MCF 10A (cell line): ENCODE data around the gene VCAM1. TPM values are rescaled to one million over a fixed set of nuclear protein-coding genes. Genes with fewer than 3 reads are reported as not detected.

Experiments
- BruUV-seq: library from RNA; stranded (reverse); fragments of 400-500 nt; replicated peaks from 2 replicates; lab custom pipeline; 2021; lab: Mats Ljungman, UMichigan
- CTCF ChIA-PET: fragments of 300-600 bp; sonication (Branson Sonifier 250); formaldehyde crosslinking; extraction: SDS; loops from one replicate; lab custom pipeline; 2021; ENCODE audit warnings: antibody characterized with exemption, inconsistent platforms; lab: Yijun Ruan, JAX
- POLR2A ChIA-PET: fragments of 300-600, 350-650 bp; sonication (Branson Sonifier 250); formaldehyde crosslinking; extraction: SDS; loops from one replicate; lab custom pipeline; 2020; ENCODE audit warnings: antibody characterized with exemption, inconsistent platforms; lab: Yijun Ruan, JAX
- DNase-seq: peaks from one replicate; pipeline ENCODE4 v3.0.0-alpha.2; 2018; ENCODE audit not compliant: unreplicated experiment
- H3K27ac Mint-ChIP-seq: one replicate; pipeline ENCODE4 v1.8.0; 2022; ENCODE audit warnings: mild to moderate bottlenecking, low read depth, mixed read lengths; ENCODE audit not compliant: unreplicated experiment
- H3K27me3 Mint-ChIP-seq: one replicate; pipeline ENCODE4 v1.8.0; 2022; ENCODE audit warnings: mixed read lengths; ENCODE audit not compliant: insufficient read depth, unreplicated experiment
- H3K36me3 Mint-ChIP-seq: one replicate; pipeline ENCODE4 v1.8.0; 2022; ENCODE audit warnings: mild to moderate bottlenecking, moderate library complexity, mixed read lengths; ENCODE audit not compliant: insufficient read depth, unreplicated experiment
- H3K4me1 Mint-ChIP-seq: one replicate; pipeline ENCODE4 v1.8.0; 2022; ENCODE audit warnings: mixed read lengths; ENCODE audit not compliant: insufficient read depth, unreplicated experiment
- H3K4me3 Mint-ChIP-seq: one replicate; pipeline ENCODE4 v1.8.0; 2022; ENCODE audit warnings: mild to moderate bottlenecking, moderate library complexity, mixed read lengths; ENCODE audit not compliant: unreplicated experiment
- H3K9me3 Mint-ChIP-seq: one replicate; pipeline ENCODE4 v1.8.0; 2022; ENCODE audit warnings: mixed read lengths; ENCODE audit not compliant: unreplicated experiment
- intact Hi-C: fragments of 100-400 bp; cut with micrococcal nuclease; formaldehyde crosslinking; loops from 2 replicates; pipeline ENCODE4 v1.14.1; 2022
- total RNA-seq: library from RNA; stranded (reverse); gene quantifications from 2 replicates; pipeline ENCODE4 v1.2.3, GENCODE V29; 2022
- TF ChIP-seq, protein P1 (sequence below): fragments of 200-600 bp; IDR thresholded peaks from one replicate; pipeline ENCODE4 v1.8.0; 2022; ENCODE audit warnings: antibody characterized with exemption, mild to moderate bottlenecking; ENCODE audit not compliant: unreplicated experiment

The VCAM1 gene
- total RNA-seq, 1 experiment from 2014 or later = not detected

GRCh38 chr1:100760511-100760910, 41.0 kb downstream of the VCAM1 start:
- BruUV-seq = no TSS peak
- H3K27me3 Mint-ChIP-seq = peaks cover 11% of the 10 kb centered on the region
- peaks cover 6% of the 10 kb centered on the region for H3K4me1 Mint-ChIP-seq
- no peak overlapping the region for H3K27ac Mint-ChIP-seq
- DNase-seq = no peak
- TF ChIP-seq, protein P1, sequence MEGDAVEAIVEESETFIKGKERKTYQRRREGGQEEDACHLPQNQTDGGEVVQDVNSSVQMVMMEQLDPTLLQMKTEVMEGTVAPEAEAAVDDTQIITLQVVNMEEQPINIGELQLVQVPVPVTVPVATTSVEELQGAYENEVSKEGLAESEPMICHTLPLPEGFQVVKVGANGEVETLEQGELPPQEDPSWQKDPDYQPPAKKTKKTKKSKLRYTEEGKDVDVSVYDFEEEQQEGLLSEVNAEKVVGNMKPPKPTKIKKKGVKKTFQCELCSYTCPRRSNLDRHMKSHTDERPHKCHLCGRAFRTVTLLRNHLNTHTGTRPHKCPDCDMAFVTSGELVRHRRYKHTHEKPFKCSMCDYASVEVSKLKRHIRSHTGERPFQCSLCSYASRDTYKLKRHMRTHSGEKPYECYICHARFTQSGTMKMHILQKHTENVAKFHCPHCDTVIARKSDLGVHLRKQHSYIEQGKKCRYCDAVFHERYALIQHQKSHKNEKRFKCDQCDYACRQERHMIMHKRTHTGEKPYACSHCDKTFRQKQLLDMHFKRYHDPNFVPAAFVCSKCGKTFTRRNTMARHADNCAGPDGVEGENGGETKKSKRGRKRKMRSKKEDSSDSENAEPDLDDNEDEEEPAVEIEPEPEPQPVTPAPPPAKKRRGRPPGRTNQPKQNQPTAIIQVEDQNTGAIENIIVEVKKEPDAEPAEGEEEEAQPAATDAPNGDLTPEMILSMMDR = no peak
- ChIA-PET CTCF (no interaction called here), POLR2A (no interaction called here)
- H3K36me3 Mint-ChIP-seq = no peaks in the 10 kb centered on the region
- H3K9me3 Mint-ChIP-seq = peaks cover 5% of the 10 kb centered on the region
- intact Hi-C loops = no loop called here
- H3K4me3 Mint-ChIP-seq = no peak overlapping the region

- H3K36me3 Mint-ChIP-seq = no peaks in the 10 kb centered on the region
- POLR2A ChIA-PET = no interaction called here
- H3K27ac Mint-ChIP-seq = no peak overlapping the region
- TF ChIP-seq, protein P1 = no peak
- H3K9me3 Mint-ChIP-seq = no peaks in the 10 kb centered on the region
- H3K4me3 Mint-ChIP-seq = no peak overlapping the region
- intact Hi-C loops = no loop called here
- BruUV-seq = no TSS peak
- H3K27me3 Mint-ChIP-seq = peaks cover 11% of the 10 kb centered on the region
- CTCF ChIA-PET = interaction anchor here (0.6 to 0.8 kb wide), 2 partner anchors 8 to 1013 kb away, joined by 3 to 7 read pairs; no protein-coding TSS in a partner anchor
- H3K4me1 Mint-ChIP-seq = peaks cover 11% of the 10 kb centered on the region
- no peak for DNase-seq
Measured at GRCh38 chr1:100762461-100762860, 42.9 kb downstream of the VCAM1 start.

DNA sequence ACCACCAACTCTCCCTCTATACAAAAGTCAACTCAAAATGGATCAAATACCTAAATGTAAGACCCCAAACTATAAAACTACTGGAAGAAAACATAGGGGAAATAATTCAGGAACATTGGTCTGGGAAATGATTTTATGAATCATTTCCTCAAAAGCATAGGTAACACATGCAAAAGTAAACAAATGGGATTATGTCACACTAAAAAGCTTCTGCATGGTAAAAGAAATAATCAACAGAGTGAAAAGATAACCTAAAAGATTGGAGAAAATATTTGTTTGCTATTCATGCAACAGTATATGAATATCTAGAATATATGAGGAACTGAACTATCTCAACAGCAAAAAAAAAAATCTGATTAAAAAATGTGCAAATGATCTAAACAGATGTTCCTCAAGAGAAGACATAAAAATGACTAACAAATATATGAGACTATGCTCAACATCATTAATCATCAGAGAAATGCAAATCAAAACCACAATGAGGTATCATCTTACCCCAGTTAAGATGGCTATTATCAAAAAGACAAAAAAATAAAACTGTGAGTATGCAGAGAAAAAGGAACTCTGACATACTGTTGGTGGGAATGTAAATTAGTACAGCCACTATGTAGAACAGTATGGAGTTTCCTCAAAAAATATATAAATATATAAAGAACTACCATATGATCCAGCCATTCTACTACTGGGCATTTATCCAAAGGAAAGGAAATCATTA, 47.8 kb downstream of the VCAM1 start:
- CTCF ChIA-PET = no interaction called here
- peak; percentile 14 for DNase-seq
- no peak overlapping the region for H3K4me3 Mint-ChIP-seq

DNA sequence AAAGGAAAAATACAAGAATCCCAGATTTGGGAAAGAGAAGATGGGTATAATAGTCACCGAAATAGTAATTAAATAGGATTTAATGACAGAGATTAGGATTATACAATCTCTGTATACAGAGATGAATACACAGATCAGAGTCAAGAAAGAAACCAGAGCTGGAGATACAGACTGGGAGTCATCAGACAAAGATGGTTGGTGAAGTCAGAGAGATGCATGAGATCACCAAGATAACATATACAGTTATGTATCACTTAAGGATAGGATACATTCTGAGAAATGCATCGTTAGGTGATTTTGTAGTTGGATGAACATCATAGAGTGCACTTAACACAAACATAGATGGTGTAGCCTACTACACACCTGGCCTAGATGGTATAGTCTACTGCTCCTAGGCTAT, 49.8 kb downstream of the VCAM1 start:
- Mint-ChIP-seq H3K4me1 (peaks cover 11% of the 10 kb centered on the region), H3K4me3 (no peak overlapping the region), H3K9me3 (no peaks in the 10 kb centered on the region), H3K27ac (no peak overlapping the region), H3K27me3 (no peaks in the 10 kb centered on the region), H3K36me3 (no peaks in the 10 kb centered on the region)
- TF ChIP-seq, protein P1 = no peak
- intact Hi-C loops = no loop called here
- DNase-seq = no peak
- ChIA-PET POLR2A (no interaction called here), CTCF (interaction anchor here (0.7 kb wide), 1 partner anchor 29 kb away, joined by 3 read pairs; no protein-coding TSS in a partner anchor)
- BruUV-seq = no TSS peak

More for the DNA sequence above, 47.8 kb downstream of the VCAM1 start:
- TF ChIP-seq, protein P1 = no peak
- Mint-ChIP-seq H3K27ac (no peak overlapping the region), H3K9me3 (no peaks in the 10 kb centered on the region), H3K4me1 (peaks cover 11% of the 10 kb centered on the region), H3K36me3 (no peaks in the 10 kb centered on the region), H3K27me3 (no peaks in the 10 kb centered on the region)
- intact Hi-C loops = no loop called here
- POLR2A ChIA-PET = no interaction called here
- BruUV-seq = no TSS peak
